ENCODE data around the gene NDFIP2.

GRCh38 chr13:79585033-79585432 lies 104.1 kb downstream of the NDFIP2 start:
- no peak for TF ChIP-seq POLR2AphosphoS5 (IDR thresholded peaks at IDR 0.05; ENCODE audit: borderline replicate concordance, low read depth, low read length)
- no peak for TF ChIP-seq EZH2 (IDR thresholded peaks at IDR 0.05)

Measured in SK-N-MC (cell line).